K562 (cell line): Measurements from ENCODE around the gene CBX2. TPM values are rescaled to one million over a fixed set of nuclear protein-coding genes. Genes with fewer than 3 reads are reported as not detected.

ENCODE experiments used
- ATAC-seq: fragments of 200-7000 bp; cut with Tn5 transposase; 3 replicates; pipeline ENCODE4 v1.9.1; 2020; ENCODE audit warnings: moderate library complexity
- BruUV-seq: library from RNA; stranded (reverse); fragments of 400-500 nt; replicated peaks from 2 replicates; lab custom pipeline; 2021; lab: Mats Ljungman, UMichigan
- CTCF ChIA-PET: fragments of 300-600 bp; formaldehyde crosslinking; extraction: SDS; loops from one replicate; lab custom pipeline; 2021; ENCODE audit warnings: low intra/inter-chr PET ratio; lab: Yijun Ruan, JAX
- POLR2A ChIA-PET: fragments of 300-600, 350-650 bp; sonication (Branson Sonifier 250); formaldehyde crosslinking; extraction: SDS; loops from one replicate; lab custom pipeline; 2021; ENCODE audit warnings: antibody characterized with exemption, inconsistent platforms; lab: Yijun Ruan, JAX
- DNase-seq, 4 experiments: peaks; one replicate each; pipeline versions ENCODE4 v3.0.0 to v3.0.0-alpha.2; 2011 to 2018; ENCODE audit warnings: low spot score in 3 of 4, mixed read lengths in 3 of 4; ENCODE audit errors: extremely low read depth in 1 of 4
- FAIRE-seq: peaks from 2 replicates; lab custom pipeline; 2011; peaks lifted over from hg19 to GRCh38; lab: Jason Lieb, UNC
- H2AFZ ChIP-seq: 2 replicates; pipeline ENCODE4 v1.6.0; 2011; ENCODE audit warnings: low read depth, low read length, control low read depth, inconsistent platforms
- H3K27ac ChIP-seq: fragments of 200-600 bp; 3 replicates; pipeline ENCODE4 v1.8.0; 2011; ENCODE audit warnings: low read depth, mild to moderate bottlenecking, control low read depth, inconsistent platforms, low read length, moderate library complexity, mixed read lengths; ENCODE audit errors: extremely low read depth
- H3K27me3 ChIP-seq, 2 experiments: fragments of 300-600 bp in 1 of 2; 2 replicates in 1 of 2; 3 replicates in 1 of 2; pipeline versions ENCODE4 v1.6.0 to v1.8.0; 2011; ENCODE audit warnings: inconsistent platforms in 2 of 2, low read length in 2 of 2, mild to moderate bottlenecking in 1 of 2, mixed read lengths in 1 of 2, moderate library complexity in 1 of 2; ENCODE audit not compliant: control insufficient read depth in 2 of 2, insufficient read depth in 2 of 2
- H3K36me3 ChIP-seq: fragments of 300-600 bp; 3 replicates; pipeline ENCODE4 v1.8.0; 2011; ENCODE audit warnings: mild to moderate bottlenecking, low read length, inconsistent platforms; ENCODE audit not compliant: control insufficient read depth, insufficient read depth
- H3K4me1 ChIP-seq, 2 experiments: fragments of 200-600 bp in 1 of 2; replicated peaks in 1 of 2; 2 replicates in 1 of 2; 3 replicates in 1 of 2; pipeline versions ENCODE4 v1.5.1 to v1.8.0; 2011; ENCODE audit warnings: inconsistent platforms in 2 of 2, low read length in 2 of 2, mild to moderate bottlenecking in 1 of 2, mixed read lengths in 1 of 2, moderate library complexity in 1 of 2; ENCODE audit not compliant: control insufficient read depth in 2 of 2, insufficient read depth in 2 of 2
- H3K4me2 ChIP-seq: 2 replicates; pipeline ENCODE4 v1.6.1; 2011; ENCODE audit warnings: low read length, control low read depth, inconsistent platforms, mixed read lengths; ENCODE audit not compliant: insufficient read depth
- H3K4me3 ChIP-seq: fragments of 200-600 bp; sonication (generic), shearing (Covaris generic); 2 replicates; pipeline ENCODE4 v1.5.1; 2016; ENCODE audit warnings: control low read depth, inconsistent platforms
- H3K79me2 ChIP-seq: fragments of 200-600 bp; 3 replicates; pipeline ENCODE4 v1.8.0; 2011; ENCODE audit warnings: low read length, inconsistent platforms; ENCODE audit not compliant: control insufficient read depth, insufficient read depth
- H3K9ac ChIP-seq, 2 experiments: 2 replicates each; pipeline versions ENCODE4 v1.6.0 to v1.6.1; 2011; ENCODE audit warnings: low read depth in 2 of 2, low read length in 2 of 2, control low read depth in 1 of 2, inconsistent platforms in 1 of 2, mild to moderate bottlenecking in 1 of 2, mixed read lengths in 1 of 2; ENCODE audit not compliant: insufficient read depth in 1 of 2
- H3K9me1 ChIP-seq: one replicate; pipeline ENCODE4 v1.6.0; 2011; ENCODE audit warnings: inconsistent platforms, mild to moderate bottlenecking, low read length, moderate library complexity; ENCODE audit not compliant: control insufficient read depth, insufficient read depth
- H3K9me3 ChIP-seq: replicated peaks from 2 replicates; pipeline ENCODE4 v1.5.1; 2011; ENCODE audit warnings: low read depth, low read length, inconsistent platforms; ENCODE audit not compliant: control insufficient read depth, insufficient read depth
- H4K20me1 ChIP-seq: replicated peaks from 2 replicates; pipeline ENCODE4 v1.6.1; 2011; ENCODE audit warnings: low read length, inconsistent platforms, mixed read lengths; ENCODE audit not compliant: control insufficient read depth, insufficient read depth
- BHLHE40 ChIP-seq: IDR thresholded peaks from 2 replicates; pipeline ENCODE4 v1.6.1; 2011; ENCODE audit warnings: low read length, improper control_type of control experiment
- EZH2 ChIP-seq: IDR thresholded peaks from 2 replicates; pipeline ENCODE4 v1.6.1; 2012; ENCODE audit warnings: low read depth, mild to moderate bottlenecking, inconsistent platforms, low read length, borderline replicate concordance
- MTA3 ChIP-seq: fragments of 450-650 bp; formaldehyde crosslinking; IDR thresholded peaks from 2 replicates; pipeline ENCODE4 v1.6.1; 2017; ENCODE audit warnings: mild to moderate bottlenecking, borderline replicate concordance
- NEUROD1 ChIP-seq: fragments of 150-350 bp; IDR thresholded peaks from 2 replicates; pipeline ENCODE4 v1.6.1; 2014; ENCODE audit warnings: borderline replicate concordance, low read length, low read depth; ENCODE audit not compliant: partially characterized antibody
- PHF21A ChIP-seq: fragments of 450-650 bp; IDR thresholded peaks from 2 replicates; pipeline ENCODE4 v1.6.1; 2017; ENCODE audit warnings: low read depth, borderline replicate concordance
- POLR2AphosphoS2 ChIP-seq: IDR thresholded peaks from 2 replicates; pipeline ENCODE4 v1.6.1; 2012; ENCODE audit warnings: low read length, improper control_type of control experiment
- POLR2B ChIP-seq: fragments of 450-650 bp; IDR thresholded peaks from 2 replicates; pipeline ENCODE4 v1.6.1; 2018; ENCODE audit warnings: low read depth; ENCODE audit not compliant: partially characterized antibody
- RBM39 ChIP-seq: fragments of 200-400 bp; formaldehyde crosslinking; optimal IDR thresholded peaks from 2 replicates; pipeline ENCODE3; 2018; ENCODE audit warnings: low read depth, low read length
- SMARCA4 ChIP-seq: fragments of 450-650 bp; IDR thresholded peaks from 2 replicates; pipeline ENCODE4 v1.6.1; 2016
- SMARCA5 ChIP-seq: fragments of 450-650 bp; IDR thresholded peaks from 2 replicates; pipeline ENCODE4 v1.6.1; 2016
- USF1 ChIP-seq: sonication (generic); formaldehyde crosslinking; IDR thresholded peaks from 2 replicates; pipeline ENCODE4 v1.9.0; 2022; ENCODE audit warnings: mild to moderate bottlenecking, missing genetic modification reagents
- USF2 ChIP-seq: sonication (generic); formaldehyde crosslinking; IDR thresholded peaks from 2 replicates; pipeline ENCODE4 v1.5.0; 2020; ENCODE audit warnings: missing genetic modification reagents
- ZBTB26 ChIP-seq: fragments of 450-650 bp; formaldehyde crosslinking; IDR thresholded peaks from 2 replicates; pipeline ENCODE4 v1.4.0; 2022; ENCODE audit warnings: missing genetic modification characterization
- ZBTB49 ChIP-seq: sonication (generic); formaldehyde crosslinking; IDR thresholded peaks from 2 replicates; pipeline ENCODE4 v1.8.0; 2022; ENCODE audit warnings: missing genetic modification reagents, mild to moderate bottlenecking, borderline replicate concordance
- ZBTB8A ChIP-seq: fragments of 450-650 bp; IDR thresholded peaks from 2 replicates; pipeline ENCODE4 v1.6.1; 2018; ENCODE audit warnings: mild to moderate bottlenecking, moderate library complexity; ENCODE audit not compliant: partially characterized antibody
- ZFP1 ChIP-seq: fragments of 450-650 bp; formaldehyde crosslinking; IDR thresholded peaks from 2 replicates; pipeline ENCODE4 v1.4.0; 2020; ENCODE audit warnings: mild to moderate bottlenecking, mixed read lengths
- ZNF23 ChIP-seq: fragments of 250-450 bp; sonication (Bioruptor Pico); IDR thresholded peaks from 2 replicates; pipeline ENCODE4 v1.4.0; 2020; ENCODE audit warnings: mild to moderate bottlenecking
- ZNF408 ChIP-seq: fragments of 250-450 bp; sonication (Bioruptor Pico); IDR thresholded peaks from 2 replicates; pipeline ENCODE4 v1.4.0; 2020; ENCODE audit warnings: low read depth, mild to moderate bottlenecking, moderate library complexity
- WGBS: fragments of 100-300 bp; shearing (Covaris generic); methylation state at CpG from one replicate; pipeline ENCODE4 v1.1.6; 2016; ENCODE audit warnings: low coverage, mixed read lengths; ENCODE audit not compliant: insufficient coverage; ENCODE audit errors: missing lambda C conversion rate; 5-methylcytosine and 5-hydroxymethylcytosine counted together
- in situ Hi-C: fragments of 300-500 bp; cut with MboI; formaldehyde crosslinking; loops from 4 replicates; pipeline ENCODE4 v1.15.0; 2018; ENCODE audit warnings: inconsistent platforms, mixed read lengths
- intact Hi-C: fragments of 100-400 bp; cut with micrococcal nuclease; formaldehyde crosslinking; loops from 2 replicates; pipeline ENCODE4 v1.14.2; 2022
- polyA plus RNA-seq, 8 experiments: library from polyadenylated mRNA; depleted of rRNA in 4 of 8; stranded (reverse) in 5 of 8; unstranded in 3 of 8; fragments of >200 nt; fragmentation: Nextera tagmentation in 2 of 8; fragmentation: Illumina TruSeq in 1 of 8; extraction: Ambion mirVana in 2 of 8; extraction: Trizol in 1 of 8; gene quantifications; 2 replicates each; pipeline versions ENCODE4 v1.2.1 to v1.2.3, GENCODE V29; 2011 to 2014; ENCODE audit warnings: inconsistent platforms in 1 of 8, missing spikeins in 1 of 8
- total RNA-seq, 7 experiments: library from RNA; depleted of rRNA in 6 of 7; stranded (reverse); fragments of >200 nt in 6 of 7; fragmentation: Illumina TruSeq in 2 of 7; extraction: Trizol in 2 of 7; gene quantifications; 2 replicates each; pipeline versions ENCODE4 v1.2.1 to v1.2.3, GENCODE V29; 2011 to 2021; ENCODE audit warnings: low replicate concordance in 1 of 7

CBX2 gene
- total and polyA plus RNA-seq, 9 of the 15 experiments (the other 6 are each of a cell fraction or from before 2014, with no cell fraction given) = 0.66 to 26.9 (median 13.9) TPM

- H3K9ac ChIP-seq = peak overlapping the region in 1 of 2 experiments; percentile 23; a peak in 1 of 4 replicates
- H3K79me2 ChIP-seq = no peaks in the 10 kb centered on the region
- H2AFZ ChIP-seq = no peak overlapping the region
- intact Hi-C loops (no loop called here), in situ Hi-C loops (no loop called here)
- no TSS peak for BruUV-seq
- no peak for TF ChIP-seq ZFP1 (CRISPR knock-in tag)
- TF ChIP-seq ZBTB8A = no peak
- TF ChIP-seq PHF21A = no peak
- no peak for TF ChIP-seq EZH2
- no peak for TF ChIP-seq ZBTB26 (CRISPR knock-in tag)
- no peak for TF ChIP-seq ZNF408 (CRISPR knock-in tag)
- no peak for TF ChIP-seq ZNF23 (CRISPR knock-in tag)
- no peak for TF ChIP-seq MTA3
- no peak for TF ChIP-seq SMARCA4
- no peak for TF ChIP-seq ZBTB49 (CRISPR knock-in tag)
- TF ChIP-seq BHLHE40 = 0 out of 2 replicates have a peak, but pooled peaks have one; percentile 43
- TF ChIP-seq SMARCA5 = no peak
- no peak for TF ChIP-seq NEUROD1
- TF ChIP-seq USF2 (CRISPR knock-in tag) = peak; percentile 51
- TF ChIP-seq POLR2AphosphoS2 = no peak
- TF ChIP-seq RBM39 = no peak
- peak; percentile 49; the same call in 1 of the 2 replicates for TF ChIP-seq USF1 (CRISPR knock-in tag)
- no peak for TF ChIP-seq POLR2B
- DNase-seq = no peak
- H3K4me1 ChIP-seq = peaks cover 0 to 40% of the 10 kb centered on the region in 2 experiments; a peak in 4 of 5 replicates
- no peaks in the 10 kb centered on the region for H4K20me1 ChIP-seq
- POLR2A ChIA-PET = interaction anchor here (1.3 to 1.4 kb wide), 2 partner anchors 8 to 98 kb away, joined by 4 to 5 read pairs; no protein-coding TSS in a partner anchor
- H3K36me3 ChIP-seq = no peaks in the 10 kb centered on the region
- H3K9me1 ChIP-seq = no peaks in the 10 kb centered on the region
- no peak for ATAC-seq
- 23% methylated on average over 27 of the region's 30 CpGs for WGBS
- H3K27me3 ChIP-seq = peaks cover 30 to 55% of the 10 kb centered on the region in 2 experiments
- no peaks in the 10 kb centered on the region for H3K9me3 ChIP-seq
- no peak for FAIRE-seq
- no peak overlapping the region for H3K4me2 ChIP-seq
- H3K4me3 ChIP-seq = no peak overlapping the region
- no peak overlapping the region for H3K27ac ChIP-seq
- CTCF ChIA-PET = no interaction called here
Measured at GRCh38 chr17:79737046-79737921, 40.7 kb upstream of the CBX2 start.
